Measurements from ENCODE around the gene DKKL1.
A peak's percentile ranks its signal among the peaks of the same experiment; 100 is the strongest.
"Not testable (repeated sequence)": the region's sequence is repeated elsewhere in the genome, so short reads cannot be mapped to it uniquely, and the experiment has no call there.

Gene DKKL1

GRCh38 chr19:49363268-49364082 lies at the start of gene DKKL1:
TSS of gene DKKL1 (plus strand) at chr19:49363877. CDS start at chr19:49363999, 122 bp downstream.
- DNase-seq, result peak; percentile 95 to 97 (median 97)

- peak in 1 of 3 donors; percentile 12 for DNase-seq
These were observed 48.6 kb upstream of the DKKL1 start for GRCh38 chr19:49315111-49315510.

- peak in 1 of 3 donors; percentile 17 for DNase-seq
These were observed 47.4 kb upstream of the DKKL1 start for GRCh38 chr19:49316284-49316683.

GRCh38 chr19:49318296-49318695 lies 45.4 kb upstream of the DKKL1 start:
- no peak for DNase-seq

- DNase-seq, result no peak
These were observed 38.7 kb upstream of the DKKL1 start, which contains the start of gene SLC6A16 for GRCh38 chr19:49324801-49325576. TSS of gene SLC6A16 (minus strand) at chr19:49325191. CDS start at chr19:49311347, 13,844 bp downstream.

- not testable (repeated sequence) for DNase-seq
These were observed 37.9 kb upstream of the DKKL1 start for GRCh38 chr19:49325756-49326155.

- peak; percentile 16 to 64 (median 40) for DNase-seq
These were observed 37.4 kb upstream of the DKKL1 start for GRCh38 chr19:49326165-49326704.

GRCh38 chr19:49327878-49328544 lies 35.7 kb upstream of the DKKL1 start:
- DNase-seq, result peak; percentile 82 to 92 (median 87)

GRCh38 chr19:49328741-49329140 lies 34.9 kb upstream of the DKKL1 start:
- no peak for DNase-seq

- not testable (repeated sequence) for DNase-seq
These were observed 32.5 kb upstream of the DKKL1 start for GRCh38 chr19:49331187-49331586.

GRCh38 chr19:49331616-49332055 lies 32.0 kb upstream of the DKKL1 start:
- peak; percentile 80 to 86 (median 83) for DNase-seq

GRCh38 chr19:49332691-49333417 lies 30.8 kb upstream of the DKKL1 start:
- not testable (repeated sequence) for DNase-seq

- DNase-seq, result peak; percentile 39 to 47 (median 46)
These were observed 30.3 kb upstream of the DKKL1 start for GRCh38 chr19:49333418-49333805.

- DNase-seq, result peak; percentile 39 to 67 (median 52)
These were observed 29.8 kb upstream of the DKKL1 start for GRCh38 chr19:49333811-49334288.

- DNase-seq, result peak; percentile 52 to 59 (median 52)
These were observed 28.4 kb upstream of the DKKL1 start, which contains the start of gene CD37 for GRCh38 chr19:49335071-49335783. TSS of gene CD37 (plus strand) at chr19:49335406. CDS start at chr19:49335541, 135 bp downstream.

GRCh38 chr19:49335784-49336481 lies 27.7 kb upstream of the DKKL1 start:
- DNase-seq, result peak; percentile 60 to 66 (median 66)

- DNase-seq, result no peak
These were observed 27.0 kb upstream of the DKKL1 start for GRCh38 chr19:49336482-49337266.

- DNase-seq, result no peak
These were observed 26.2 kb upstream of the DKKL1 start for GRCh38 chr19:49337267-49338022.

Data from suppressor macrophage treated with lipopolysaccharide for 1 hour (primary cell).